ENCODE data around the gene TGIF2.
"Not testable (repeated sequence)": the region's sequence is repeated elsewhere in the genome, so short reads cannot be mapped to it uniquely, and the experiment has no call there.

The TGIF2 gene

DNA sequence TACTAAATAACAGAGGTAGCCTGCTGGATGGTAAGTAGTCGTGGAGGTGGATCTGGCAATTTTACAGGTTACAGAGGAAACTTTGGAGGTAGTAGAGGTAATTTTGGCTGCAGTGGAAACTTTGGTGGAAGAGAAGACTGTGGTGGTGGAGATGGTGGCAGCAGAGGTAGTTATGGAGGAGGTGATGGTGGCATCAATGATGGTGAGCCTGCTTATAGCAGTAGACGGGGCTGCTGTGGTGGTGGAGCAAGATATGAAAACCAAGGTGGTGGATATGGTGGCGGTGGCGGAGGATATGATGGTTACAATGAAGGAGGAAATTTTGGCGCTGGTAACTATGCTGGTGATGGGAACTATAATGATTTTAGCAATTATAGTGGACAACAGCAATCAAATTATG lies 47.5 kb downstream of the TGIF2 start:
- no peak for DNase-seq

DNA sequence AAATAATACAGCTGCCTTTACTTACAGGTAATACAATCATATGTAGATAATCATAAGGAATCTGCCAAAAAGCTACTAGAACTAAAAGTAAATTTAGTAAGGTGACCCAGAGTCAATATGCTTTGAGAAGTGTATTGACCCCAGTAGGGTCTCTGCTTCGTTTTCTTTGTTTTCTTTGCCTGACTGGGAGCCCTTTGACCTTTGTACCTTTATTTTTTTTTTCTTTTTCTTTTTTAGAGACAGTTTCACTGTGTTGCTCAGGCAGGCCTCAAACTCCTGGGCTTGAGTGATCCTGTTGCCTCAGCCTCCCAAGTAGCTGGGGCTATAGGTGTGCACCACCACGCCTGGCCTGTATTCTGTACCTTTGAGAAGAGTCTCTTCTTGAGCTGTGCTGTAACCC lies 50.0 kb downstream of the TGIF2 start:
- no peak for DNase-seq

DNA sequence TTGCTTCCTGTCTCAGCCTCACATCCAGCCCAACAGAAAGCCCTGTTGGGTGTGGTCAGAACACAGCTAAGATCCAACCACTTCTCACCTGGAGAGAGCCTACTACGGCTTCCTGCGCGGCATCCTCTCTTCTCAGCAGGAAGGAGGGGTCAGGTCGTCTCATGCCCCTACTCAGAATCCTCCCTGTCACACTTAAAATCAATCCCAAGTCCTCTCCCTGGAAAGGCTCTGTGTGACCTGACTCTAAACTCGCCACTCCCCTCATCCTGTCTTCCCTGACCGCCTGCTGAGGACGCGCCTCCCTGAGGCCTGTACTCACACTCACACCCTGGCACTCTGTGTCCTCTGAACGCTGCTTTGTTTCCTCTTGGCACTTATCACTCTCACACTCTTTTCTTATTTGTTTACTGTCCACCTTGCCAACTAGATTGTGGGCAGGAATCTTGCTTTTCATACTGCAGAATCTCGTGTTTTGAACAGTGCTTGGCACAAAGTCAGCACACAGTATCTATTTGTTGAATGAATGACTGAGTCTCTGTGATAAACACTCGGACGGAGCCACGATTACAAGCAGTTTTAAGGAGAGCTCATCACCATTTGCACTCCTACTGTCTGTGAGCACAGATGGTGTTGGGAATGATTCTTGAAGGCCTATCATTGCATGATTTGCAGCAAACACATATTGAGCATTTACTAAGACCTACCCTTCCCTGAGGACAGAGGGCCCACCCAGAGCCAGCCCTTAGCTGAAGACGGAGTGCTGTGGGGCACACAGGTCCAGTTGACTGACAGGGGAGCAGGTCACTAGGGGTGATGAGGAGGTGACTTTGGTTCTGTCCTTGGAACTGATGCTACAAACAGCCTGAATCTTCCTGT lies 50.9 kb downstream of the TGIF2 start:
- no peak for DNase-seq

DNA sequence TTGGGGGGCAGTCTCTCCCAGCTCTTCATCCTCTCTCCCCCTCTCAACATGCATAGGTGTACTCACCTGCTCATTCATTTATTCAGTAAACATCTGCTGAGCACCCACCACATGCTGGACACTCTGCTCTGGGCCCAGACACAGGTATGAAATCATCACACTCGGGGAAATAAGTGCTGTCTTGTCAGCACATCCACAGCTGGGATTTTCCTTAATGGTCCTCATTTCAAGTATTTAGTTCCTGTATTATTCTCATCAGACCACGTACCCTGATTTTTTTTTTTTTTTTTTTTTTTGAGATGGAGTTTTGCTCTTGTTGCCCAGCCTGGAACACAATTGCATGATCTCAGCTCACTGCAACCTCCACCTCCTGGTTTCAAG lies 51.5 kb downstream of the TGIF2 start:
- DNase-seq: no peak

DNA sequence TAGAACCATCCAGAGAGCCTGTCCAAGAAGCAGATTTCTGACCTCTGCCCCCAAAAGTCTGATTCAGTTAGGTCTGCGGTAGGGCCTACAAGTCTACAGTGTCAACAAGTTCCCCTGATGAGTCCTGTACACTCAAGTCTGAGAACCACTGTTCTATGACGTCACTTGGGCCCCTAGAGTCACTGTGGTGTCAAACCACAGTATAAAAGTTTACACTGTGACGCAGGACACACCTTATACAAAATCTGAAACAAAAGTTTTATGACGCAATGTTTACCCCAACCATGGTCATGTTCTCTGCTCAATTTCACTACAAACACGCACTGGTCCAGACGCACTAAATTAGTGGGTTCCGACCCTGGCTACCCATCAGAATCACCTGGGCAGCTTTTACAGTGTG lies 54.7 kb downstream of the TGIF2 start:
- no peak for DNase-seq

DNA sequence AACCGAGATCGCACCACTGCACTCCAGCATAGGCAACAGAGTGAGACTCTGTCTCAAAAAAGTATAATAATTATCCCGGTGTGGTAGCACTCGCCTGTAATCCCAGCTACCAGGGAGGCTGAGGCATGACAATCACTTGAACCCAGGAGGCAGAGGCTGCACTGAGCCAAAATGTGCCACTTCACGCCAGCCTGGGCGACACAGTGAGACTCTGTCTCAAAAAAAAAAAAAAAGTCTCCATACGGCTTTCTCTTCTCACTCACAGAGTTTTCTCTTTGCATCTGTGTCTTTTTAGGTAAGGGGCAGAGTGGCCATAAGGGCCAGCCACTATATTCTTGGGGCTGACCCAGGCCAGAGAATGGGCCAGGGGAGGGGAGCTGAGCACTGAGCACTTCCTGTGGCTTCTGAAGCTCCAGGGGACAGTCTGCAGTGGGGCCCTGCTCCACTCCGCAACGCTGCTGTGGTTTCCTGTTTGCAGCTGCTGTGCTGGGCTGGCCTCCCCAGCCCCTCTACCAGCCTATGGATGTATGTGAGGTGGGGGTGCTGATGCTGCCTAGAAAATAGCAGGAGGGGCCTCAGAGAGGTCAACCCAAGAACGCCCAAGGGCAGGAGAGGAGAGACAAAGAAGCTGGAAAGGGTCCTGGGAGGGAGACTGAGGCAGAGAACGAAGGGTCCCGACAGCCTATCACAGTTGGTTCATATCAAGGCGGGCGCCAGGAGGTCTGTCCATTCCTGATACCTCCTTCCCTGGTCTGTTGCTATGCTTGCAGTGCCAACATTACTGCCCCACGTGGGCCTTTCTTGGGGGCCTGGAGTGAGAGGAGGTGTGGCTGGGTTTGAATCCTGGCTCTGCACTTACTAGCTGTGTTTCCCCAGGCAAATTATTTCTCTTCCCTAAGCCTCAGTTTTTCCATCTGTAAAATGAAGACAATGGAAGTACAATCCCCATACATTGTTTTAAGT lies 56.6 kb downstream of the TGIF2 start:
- peak; percentile 13 for DNase-seq

DNA sequence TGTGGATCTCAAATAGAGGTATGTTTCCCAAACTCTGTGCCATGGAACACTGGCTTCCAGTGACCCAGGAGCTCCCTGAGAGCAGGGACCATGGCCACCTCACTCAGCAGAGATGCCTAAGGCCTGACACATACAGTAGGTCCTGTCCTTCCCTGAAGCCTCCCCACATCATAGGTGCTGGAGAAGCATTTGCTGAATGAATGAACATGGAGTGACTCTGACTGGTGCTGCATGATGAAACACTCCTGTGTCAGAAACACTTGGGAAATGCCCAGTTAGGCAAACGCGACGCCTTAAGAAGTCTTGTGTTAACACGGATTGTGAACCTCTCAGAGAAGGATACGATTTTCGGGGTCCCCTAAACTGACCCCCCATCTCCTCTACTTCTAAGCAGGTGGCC lies 58.2 kb downstream of the TGIF2 start:
- no peak for DNase-seq

DNA sequence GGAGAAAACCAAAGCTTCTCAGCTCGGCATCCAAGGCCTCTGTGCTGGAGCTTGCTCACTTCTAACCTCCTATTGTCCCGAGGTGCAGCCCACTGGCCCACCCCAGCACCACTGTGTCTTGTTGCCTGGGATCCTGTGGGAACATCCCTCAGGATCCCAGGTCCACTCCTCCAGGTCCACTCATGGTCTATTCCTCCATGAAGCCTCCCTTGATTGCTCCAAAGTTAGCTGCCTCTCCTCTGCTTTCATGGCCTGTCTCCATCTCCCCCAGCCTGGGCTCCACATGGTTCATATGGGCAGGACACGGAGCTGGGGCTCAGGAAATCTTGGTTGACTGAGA lies 58.7 kb downstream of the TGIF2 start:
- no peak for DNase-seq

DNA sequence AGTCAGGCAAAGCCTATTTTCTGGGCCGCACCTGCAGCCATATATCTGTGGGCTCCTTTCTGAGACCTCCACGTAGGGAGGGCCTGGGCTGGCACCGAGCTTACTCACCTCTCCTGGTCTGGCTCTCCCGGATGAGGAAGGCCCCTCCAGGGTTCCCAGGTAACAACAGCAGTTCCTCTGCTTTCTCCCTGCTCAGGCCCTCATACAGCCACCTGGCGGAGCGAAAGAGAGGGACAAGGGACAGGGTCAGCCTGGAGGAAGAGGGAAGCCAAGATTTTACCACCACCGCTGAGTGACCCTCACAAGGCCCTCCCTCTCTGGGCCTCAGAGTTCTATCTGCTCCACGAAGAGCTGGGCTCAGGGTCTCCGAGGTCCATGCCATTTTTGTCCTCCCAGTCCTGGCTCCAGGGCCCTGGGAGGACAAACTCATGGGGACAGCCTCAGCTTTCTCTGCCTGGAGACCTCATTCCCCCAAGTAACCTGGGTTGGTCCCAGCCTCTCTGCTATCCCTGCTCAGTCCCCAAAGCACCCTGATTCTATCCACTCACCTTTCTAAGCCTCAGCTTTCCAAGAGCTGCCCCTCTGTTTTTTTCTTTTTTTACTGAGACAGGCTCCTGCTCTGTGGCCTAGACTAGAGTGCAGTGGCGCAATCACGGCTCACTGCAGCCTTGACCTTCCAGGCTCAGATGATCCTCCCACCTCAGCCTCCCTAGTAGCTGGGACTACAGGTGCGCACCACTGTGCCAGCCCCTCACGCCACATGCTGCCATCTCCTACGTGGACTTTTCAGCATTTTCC lies 59.3 kb downstream of the TGIF2 start:
- peak; percentile 21 for DNase-seq

DNA sequence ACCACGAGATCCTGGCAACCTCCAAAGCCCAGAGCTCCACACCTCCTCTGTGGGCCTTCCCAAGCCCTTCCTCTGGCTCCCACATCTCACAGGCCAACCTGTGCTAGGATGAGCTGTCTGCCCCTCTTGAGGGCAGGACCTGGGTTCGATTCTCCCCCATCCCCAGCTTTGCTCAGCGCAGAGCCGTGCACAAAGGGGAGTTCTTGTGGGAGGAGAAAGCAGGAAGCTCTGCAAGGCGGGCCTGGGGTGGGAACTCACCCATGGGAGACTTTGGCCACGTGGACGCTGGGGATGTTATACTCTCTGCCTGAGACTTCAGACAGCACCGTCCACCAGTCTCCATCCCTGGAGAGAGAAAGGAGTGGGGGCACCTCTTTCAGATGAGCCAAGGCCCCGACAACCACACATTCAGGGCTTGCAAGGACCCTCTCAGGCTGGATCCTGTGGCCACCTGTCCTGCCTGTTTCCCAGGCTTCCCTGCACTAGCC lies 59.9 kb downstream of the TGIF2 start:
- no peak for DNase-seq

DNA sequence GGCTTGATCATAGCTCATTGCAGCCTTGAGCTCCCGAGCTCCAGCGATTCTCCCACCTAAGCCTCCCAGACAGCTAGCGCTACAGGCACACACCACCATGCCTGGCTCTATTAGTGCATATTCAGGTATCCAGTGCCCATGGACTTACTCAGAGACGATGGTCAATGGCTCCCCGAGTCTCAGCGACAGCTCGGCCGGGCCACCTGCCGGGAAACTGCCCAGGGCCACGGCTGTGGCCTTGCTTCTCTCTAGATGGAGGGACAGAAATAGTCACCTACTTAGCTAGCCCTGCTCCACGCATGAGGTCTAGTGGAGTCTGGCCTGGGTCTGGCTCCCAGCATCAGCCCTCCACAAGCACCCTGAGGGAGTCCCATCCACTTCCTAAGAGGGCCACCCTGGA lies 60.9 kb downstream of the TGIF2 start:
- DNase-seq: no peak

DNA sequence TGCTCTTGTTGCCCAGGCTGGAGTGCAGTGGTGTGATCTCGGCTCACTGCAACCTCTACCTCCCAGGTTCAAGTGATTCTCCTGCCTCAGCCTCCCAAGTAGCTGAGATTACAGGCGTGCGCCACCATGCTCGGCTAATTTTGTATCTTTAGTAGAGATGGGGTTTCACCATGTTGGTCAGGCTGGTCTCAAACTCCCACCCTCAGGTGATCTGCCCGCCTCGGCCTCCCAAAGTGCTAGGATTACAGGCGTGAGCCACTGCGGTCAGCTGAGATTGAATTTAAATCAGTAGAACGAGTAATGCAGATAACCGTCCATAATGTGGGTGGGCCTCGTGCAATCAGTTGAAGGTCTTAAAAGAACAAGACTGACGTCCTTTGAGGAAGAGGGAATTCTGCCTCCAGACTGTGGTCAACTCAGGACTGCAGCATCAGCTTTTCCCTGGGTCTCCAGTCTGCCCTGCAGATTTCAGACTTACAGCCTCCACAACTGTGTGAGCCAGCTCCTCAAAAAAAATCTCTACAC lies 65.5 kb downstream of the TGIF2 start:
- not testable (repeated sequence) for DNase-seq

DNA sequence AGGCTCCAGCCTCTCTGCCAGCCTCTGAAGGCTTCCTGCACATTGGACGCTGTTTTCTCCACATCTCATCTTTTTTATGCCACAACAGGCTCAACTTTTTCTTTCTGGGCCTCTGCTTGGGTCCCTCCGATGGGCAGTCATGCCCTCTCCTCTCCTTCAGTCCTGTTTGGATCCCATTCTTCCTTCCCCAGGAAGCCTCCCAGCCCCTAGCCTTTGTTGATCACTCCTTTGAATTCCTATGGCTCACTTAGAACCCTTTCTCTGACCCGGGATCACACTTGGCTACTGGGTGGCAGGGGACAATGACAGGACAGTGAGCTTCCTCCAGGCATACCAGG lies 68.1 kb downstream of the TGIF2 start:
- DNase-seq: no peak

DNA sequence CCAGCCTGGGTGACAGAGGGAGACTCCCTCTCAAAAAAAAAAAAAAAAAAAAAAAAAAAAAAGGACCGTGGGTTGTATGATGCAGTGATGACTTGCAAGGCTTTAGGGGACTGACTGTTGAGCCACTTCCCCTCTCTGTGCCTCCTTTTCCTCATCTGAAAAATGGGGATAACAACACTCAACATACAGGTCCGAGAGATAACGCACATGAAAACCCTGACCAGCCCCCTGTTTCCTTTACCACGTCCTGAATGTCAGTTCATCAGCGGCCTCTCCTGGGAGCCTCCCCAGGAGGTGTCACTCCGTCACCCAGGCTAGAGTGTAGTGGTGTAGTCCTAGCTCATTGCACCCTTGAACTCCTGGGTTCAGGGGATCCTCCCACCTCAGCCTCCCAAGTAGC lies 68.7 kb downstream of the TGIF2 start:
- no peak for DNase-seq
